Tongue (tissue), 2 donors: ENCODE results near the gene RNH1. TPM values are rescaled to one million over a fixed set of nuclear protein-coding genes. Genes with fewer than 3 reads are reported as not detected.
A peak's percentile ranks its signal among the peaks of the same experiment; 100 is the strongest.

Experiments
- DNase-seq: peaks from one replicate; pipeline ENCODE4 v3.0.0-alpha.2; 2015
- total RNA-seq: library from RNA; depleted of rRNA; stranded (reverse); fragments of >200 nt; gene quantifications from one replicate; pipeline ENCODE4 v1.2.3, GENCODE V29; 2014

RNH1 gene
- total RNA-seq: 155 TPM

DNA sequence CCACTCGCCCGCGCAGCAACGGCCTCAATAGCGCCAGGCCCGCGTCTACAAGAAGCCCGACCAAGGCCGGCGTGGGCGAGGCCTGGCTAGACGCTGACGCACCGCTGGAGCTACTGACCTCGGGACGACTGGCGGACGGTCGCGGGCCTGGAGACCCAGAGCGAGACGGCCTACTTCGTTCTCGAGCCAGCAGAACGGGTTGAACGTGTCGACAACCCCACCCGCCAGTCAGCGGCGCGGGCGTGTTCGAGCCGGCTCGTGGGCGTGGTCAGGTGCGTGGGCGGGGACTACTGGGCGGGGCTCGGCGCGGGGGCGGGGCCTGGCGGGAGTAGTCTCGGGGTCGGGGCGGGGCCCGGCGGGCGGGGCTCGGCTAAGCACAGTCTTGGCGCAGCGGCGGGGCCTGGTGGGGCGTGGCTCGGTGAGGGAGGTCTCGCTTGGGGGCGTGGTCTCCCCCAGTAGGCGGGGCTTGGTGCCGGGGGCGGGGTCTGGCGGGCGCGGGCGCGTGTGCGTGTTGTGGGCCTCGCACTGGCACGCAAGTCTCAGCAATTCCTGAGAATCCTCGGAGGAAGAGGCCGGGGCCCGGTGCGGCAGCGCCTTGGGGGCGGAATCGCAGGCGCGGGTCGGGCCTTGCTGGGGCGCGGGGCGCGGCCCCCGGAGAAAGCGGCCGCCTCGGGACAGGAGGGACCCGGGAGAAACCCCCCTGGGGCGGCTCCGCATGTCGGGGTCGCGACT is at the start of gene RNH1:
Gene RNH1 (minus strand): TSS at position 248 of the 732 bp plus-strand sequence. CDS start 5,080 bp downstream, outside the sequence.
- DNase-seq: peak; percentile 98

DNA sequence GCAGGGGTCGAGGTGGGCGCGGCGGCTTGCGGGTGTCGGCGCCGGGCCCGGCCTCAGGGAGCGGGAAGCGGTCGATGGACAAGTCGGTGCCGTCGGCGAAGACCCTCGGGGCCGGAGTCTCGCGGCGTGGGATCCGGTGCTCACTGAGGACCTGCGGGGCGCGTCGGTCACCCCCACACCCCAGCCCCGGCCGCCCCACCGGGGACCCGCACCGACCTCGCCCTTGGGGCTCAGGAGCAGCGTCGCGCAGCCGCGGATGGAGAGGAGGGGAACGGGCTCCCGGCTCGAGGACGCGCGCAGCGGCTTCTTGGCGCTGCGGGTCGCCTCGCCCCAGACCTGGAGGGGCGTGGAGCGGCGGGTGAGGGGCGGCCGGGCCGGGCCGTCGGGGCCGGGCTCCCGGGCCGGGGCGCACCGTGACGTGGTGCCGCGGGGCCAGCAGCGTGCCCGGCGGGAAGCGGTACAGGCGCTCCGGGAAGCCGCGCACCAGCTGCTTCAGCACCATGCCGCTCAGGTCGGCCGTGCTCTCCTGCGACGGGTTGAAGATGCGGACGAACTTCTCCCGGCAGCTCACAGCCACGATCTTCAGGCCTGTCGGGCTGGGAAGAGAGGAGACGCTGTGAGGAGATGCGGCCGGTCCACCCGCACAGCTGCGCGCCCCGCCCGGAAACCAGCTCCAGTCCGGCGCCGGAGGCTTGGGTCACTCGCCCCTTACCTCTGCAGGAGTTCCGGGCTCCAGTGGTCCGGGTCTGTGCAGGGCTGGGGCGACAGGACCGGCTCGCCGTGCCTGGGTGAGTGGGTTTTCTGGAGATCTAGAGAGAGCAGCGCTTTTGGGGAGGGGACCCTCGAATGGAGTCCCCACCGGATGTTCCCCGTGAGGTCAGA is 49.0 kb upstream of the RNH1 start:
- no peak for DNase-seq

DNA sequence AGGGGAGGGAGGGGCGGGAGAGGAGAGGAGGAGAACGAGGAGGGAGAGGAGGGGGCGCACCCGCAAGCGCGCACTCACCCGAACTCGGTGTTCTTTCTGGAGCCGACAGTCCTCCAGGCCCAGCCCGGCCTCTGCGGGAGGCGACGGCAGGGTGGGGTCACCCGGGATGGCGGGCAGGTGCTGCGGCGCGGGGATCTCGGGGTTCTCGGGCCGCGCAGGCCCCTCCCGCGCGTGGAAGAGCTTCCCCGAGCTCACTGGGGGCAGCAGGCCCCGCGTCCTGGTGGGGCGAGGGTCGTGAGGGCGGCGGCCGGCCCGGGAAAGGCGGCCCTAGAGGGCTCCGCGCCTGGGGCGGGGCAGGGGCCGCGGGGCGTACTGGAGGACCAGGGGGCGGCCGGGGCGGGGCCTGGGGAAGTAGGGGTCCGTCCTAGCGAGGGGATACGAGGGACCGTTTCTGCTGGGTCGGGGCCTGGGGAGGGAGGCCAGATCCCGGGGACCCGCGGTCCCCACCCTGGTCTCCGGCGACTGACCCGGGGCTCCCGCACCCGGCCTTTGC is 48.3 kb upstream of the RNH1 start:
- no peak for DNase-seq

DNA sequence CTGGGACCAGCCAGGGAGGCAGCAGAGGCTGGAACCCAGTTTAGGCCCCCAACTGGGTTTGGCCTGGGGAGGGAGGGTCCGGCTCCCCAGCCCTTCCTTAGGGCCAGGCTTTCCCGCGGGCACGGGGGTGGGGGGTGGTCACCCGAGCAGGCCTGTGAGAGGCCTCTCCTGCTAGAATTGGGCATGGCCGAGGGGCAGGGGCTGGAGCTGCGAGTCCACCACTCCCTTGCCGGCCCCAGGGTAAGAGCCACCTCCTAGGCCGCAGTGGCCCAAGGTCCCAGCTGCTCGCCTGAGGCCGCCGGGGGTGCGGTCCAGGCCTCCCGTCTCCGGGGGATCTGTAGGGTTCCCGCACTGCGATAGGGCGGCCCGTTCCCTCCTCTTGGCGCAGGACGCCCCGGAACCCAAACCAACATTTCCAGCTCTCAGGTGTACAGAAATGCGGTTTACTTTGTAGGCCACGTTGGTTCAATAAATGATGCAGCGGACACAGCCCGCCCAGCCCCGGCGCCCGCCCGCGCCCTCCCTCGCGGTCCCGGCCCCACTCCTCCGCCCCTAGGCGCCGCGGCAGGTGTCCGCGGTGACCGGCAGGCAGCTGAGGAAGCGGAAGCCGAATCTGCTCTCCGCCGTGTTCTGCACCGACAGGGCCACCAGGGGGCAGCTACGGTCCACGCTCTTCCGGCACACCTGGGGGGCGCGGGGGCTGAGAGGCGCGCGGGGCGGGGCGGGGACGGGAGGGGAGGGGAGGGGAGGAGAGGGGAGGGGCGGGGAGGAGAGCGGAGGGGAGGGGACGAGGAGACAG is 47.6 kb upstream of the RNH1 start:
- peak; percentile 81 for DNase-seq

DNA sequence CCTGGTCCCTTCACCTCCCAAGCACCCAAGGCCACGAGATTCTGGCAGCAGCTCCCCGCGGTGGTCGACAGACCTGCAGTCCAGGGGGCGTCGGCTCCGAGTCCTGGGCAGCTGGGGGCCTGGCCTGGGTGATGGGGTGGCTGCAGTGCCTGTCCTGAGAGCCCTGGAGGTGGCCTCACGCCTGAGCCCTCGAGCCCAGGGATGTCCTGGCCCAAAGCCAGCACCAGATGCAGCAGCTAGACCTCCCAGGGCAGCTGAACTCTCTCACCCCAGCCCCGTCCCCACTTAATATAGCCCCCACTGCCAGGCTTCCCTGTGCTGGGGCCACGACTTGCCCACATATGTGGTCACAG is 46.9 kb upstream of the RNH1 start:
- DNase-seq: no peak

DNA sequence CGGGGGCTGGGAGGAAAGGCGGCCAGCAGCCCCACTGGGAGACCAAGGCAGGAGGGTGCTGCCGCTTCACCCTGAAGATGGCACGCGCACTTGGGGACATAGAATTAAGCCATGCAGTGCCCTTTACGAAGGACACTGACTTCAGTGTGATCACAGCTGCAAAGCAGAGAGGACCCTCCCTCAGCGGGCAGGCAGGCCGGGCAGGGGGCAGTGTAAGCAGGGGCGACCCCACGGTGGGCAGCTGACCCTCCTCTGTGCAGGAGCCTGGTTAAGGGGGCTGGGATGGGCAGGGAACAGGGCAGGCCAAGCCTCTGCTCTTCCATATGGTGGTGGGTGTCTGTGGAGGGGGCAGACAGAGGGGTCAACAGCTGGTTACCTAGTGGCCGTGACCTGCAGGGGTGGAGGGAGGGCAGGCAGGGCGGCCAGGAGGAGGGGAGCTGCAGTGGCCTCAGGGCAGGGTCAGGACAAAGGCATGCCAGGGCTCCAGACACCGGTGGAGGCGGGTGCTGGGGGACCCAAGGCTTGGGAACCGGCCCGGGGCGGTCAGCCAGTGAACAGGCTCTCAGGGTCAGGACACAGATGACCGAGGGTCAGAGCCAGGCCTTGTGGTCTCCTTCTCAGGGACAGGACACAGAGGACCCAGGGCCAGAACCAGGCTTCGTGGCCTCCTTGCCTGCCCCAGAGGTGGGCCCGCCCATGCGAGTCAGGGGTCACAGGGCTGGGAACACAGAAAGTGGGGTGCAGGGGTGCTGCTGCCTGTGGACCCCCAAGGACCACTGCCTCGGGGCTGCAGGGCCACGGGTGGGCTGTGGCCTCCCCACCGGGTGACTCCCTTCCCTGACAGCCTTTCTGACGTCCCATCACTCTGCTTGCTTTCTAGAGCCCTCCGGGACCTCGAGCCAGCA is 46.3 kb upstream of the RNH1 start:
- no peak for DNase-seq

DNA sequence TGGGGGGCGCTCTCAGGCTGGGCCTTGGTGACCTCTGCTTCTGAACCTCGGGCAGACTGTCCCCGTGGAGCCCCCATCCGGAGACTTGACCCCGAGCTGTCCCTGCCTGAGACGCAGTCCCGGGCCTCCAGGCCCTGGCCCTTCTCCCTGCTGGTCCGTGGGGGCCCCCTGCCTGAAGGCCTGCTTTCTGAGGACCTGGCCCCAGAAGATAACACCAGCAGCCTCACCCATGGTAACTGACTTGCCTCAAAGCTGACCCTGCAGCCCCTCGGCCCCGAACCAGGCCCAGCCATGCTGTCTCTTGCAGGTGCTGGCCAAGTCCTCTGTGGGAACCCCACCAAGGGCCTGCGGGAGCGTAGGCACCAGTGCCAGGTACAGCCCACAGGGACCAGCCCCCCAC is 44.6 kb upstream of the RNH1 start:
- no peak for DNase-seq

DNA sequence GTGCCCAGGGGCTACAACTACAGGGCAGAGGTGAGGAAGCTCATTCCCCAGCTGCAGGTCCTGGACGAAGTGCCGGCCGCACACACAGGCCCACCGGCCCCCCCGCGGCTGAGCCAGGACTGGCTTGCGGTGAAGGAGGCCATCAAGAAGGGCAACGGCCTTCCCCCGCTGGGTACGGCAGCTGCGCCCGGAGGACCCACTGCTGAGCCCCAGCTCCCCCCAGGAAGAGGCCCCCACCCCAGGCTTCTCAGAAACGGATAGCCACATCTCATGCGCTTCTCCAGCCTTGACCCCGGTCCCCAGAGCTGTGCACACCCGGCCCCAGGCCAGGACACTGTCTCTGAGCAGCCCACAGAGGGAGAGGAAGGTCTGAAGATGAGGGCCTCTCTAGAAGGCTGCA is 44.1 kb upstream of the RNH1 start:
- DNase-seq: no peak

DNA sequence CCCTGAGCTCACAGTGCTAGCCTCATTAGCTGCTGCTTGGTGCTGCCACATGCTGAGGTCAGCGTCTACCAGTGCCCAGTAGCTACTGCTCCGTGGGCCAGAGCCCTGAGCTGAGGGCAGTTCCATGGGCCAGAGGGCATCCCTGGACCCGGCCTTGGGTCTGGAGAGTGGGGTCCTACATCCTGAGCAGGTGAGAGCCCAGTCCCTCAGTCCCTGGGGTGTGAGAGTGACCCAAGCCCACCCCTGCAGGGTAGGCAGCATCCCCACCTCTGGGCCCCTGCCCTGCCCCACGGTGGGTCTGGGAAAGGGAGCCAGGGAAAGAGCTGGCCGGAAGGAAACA is 43.7 kb upstream of the RNH1 start:
- no peak for DNase-seq

DNA sequence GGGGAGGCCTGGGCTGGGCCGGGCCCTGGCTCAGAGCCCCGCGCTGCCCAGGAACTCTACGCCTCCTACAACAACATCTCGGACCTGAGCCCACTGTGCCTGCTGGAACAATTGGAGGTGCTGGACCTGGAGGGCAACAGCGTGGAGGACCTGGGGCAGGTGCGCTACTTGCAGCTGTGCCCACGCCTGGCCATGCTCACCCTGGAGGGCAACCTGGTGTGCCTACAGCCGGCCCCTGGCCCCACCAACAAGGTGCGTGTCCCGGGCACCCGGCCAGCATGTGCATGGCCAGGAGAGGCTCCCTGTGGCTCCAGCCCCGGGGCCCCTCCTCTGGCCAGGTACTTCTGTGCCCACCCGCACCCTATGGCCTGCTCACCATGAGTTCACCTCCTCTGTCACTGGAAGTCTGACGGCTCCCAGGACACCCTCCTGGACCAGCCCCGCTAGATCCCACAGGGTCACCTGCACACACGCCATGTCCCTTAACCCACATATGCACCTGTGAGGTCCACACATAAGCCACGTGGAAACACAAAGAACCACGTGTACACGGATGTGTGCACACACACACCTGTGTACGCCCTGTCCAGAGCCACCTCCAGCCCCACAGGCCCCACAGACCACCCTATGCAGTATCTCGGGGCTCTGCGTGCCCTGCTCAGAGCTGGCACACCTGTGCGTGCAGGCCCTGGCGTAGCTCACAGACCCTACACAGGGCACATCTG is 43.1 kb upstream of the RNH1 start:
- no peak for DNase-seq

DNA sequence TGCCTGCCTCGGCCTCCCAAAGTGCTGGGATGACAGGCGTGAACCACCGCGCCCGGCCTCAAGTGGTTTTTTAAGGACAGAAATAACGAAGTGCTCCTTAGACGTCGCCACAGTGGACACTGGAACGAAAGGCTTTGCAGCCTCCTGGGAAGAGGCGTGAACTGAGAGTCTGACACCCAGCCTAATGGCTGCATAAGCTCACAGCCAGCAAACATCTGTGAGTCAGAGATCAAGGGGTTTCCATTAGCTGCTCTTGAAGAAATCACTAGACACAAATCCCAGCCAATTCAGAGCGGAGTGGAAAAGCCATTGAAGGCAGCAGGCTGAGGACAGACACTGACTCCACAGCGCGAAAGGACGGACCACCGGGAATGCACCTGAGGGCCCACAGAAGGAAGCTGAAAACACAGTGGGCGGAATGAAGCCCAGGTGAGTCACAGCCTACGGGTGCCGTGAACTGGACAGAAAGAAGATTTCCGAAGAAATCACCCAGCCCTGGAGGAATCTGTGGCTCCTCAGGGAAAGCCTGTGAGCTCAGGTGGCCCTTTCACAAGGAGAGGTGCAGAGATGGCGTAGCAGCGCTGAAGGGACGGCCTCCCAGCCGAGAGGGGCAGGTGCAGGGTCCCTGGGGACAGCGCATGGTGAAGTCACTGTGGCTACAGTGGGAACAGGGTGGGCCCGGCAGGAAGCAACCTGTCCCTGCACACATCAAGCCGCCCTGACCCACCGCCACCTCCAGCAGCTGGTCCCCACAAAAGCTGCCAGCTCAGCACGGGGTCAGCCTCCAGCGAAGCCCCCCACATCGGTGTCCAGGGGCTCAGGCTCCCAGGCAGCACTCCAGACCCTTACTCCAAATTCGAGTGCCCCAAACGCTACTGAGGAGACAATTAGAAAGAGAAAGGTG is 41.9 kb upstream of the RNH1 start:
- DNase-seq: no peak

DNA sequence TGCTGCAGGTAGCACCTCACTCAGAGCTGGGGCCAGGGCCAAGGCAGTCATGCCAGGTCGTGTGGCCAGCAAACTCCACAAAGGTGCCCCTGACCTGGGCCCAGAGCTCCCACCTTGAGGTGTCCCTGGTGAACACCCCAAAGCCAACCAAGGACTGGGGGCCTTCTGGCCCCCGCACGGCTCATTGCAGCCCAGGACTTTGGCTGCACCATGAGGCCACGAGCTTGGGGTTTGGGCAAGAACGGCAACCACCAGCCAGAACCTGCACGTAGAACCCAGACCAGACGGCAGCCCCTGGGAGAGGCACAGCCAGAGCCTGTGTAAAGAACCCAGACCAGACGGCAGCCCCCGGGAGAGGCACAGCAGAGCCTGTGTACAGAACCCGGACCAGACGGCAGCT is 38.1 kb upstream of the RNH1 start:
- DNase-seq: no peak

DNA sequence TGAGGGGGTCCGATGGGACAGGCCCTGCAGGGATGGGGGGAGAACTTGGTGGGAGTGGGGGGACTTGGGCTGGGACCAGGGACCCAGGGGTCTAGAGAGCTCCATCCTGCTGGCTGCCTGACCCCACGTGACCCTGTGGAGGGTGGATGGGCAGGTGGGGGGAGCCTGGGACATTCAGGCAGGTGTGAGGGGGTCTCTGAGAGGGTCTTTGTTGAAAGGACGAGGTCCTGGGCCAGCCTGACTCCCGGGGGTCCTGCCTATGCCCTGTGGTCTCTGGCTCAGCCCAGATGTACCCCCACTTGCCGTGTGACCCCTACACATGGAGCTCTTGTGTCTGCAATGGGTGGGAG is 37.8 kb upstream of the RNH1 start:
- no peak for DNase-seq

DNA sequence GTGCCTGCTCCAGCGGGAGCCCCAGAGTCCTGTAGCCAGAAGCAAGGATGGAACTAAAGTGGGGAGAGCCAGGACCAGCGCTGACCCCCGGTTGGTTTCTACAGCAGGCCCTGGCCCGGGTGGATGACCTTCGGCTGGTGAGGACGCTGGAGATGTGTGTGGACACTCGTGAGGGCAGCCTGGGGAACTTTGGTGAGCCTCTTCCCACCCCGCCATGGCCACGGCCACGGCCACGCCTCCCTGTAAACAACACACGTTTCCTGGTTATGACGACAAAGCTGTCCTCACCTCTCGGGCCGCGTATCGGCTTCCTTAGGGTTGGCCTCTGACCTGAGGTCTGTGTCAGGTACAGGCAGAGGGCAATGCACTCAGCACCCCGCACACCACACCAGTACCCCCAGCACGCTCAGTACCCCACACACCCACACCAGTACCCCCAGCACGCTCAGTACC is 34.4 kb upstream of the RNH1 start:
- no peak for DNase-seq

DNA sequence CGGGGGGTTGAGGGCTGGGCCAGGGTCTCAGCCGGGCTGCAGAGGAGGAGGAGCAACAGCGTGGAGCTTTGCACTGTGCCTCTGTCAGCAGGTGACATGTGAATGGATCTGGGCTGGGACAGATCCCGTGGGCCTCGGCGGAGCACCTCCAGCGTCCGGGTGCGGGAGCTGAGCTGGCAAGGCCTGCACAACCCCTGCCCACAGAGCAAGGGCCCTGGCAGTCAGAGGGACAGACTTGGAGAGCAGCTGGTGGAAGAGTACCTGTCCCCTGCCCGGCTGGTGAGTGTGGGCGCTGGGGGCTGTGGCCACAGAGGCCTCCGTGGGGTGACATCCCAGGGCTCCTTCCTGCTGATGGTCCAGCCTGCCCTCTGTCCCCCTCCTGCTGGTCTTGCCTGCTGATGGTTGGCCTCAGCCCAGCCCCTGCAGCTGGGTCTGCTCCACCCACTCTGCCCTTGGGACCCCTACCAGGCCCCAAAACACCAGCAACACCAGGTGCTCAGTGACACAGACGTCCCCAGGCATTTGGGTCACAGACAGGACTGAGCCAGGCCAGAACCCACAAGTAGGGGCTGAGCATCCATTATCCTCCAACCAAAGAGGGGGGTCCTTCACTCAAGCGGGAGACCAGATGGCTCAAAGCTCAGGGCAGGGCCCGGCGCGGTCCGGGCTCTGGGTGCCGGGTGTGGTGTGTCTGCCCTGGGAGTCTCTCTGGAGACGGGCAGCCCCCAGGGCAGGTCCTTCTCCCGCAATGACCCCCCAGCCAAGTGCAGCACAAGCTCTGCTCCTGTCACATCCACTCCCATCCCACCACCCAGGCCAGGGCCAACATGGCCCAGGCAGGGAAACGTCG is 33.8 kb upstream of the RNH1 start:
- DNase-seq: no peak

DNA sequence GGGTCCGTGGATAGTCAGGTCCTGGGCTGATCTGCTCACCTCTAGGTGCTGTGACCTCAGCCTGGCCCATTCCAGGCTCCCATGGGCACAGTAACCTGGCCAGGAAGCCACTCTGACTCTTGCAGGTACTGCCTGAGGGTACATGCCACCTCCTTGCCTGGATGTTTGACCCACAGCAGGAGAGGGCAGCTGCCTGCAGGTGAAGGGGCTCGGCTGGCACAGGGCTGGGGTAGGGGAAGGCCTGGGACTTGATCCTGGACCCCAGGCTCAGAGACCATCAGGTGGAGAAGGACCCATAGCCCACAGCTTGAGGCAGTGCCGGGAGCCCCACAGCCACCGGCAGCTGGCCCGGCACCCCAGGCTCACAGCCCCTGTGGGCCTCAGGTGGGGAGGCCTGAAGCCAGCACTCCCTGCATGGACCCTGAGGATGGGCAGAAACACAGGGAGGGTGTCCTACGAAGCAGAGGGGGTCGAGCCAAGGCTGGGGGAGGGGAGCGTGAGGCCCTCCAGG is 33.0 kb upstream of the RNH1 start:
- no peak for DNase-seq

DNA sequence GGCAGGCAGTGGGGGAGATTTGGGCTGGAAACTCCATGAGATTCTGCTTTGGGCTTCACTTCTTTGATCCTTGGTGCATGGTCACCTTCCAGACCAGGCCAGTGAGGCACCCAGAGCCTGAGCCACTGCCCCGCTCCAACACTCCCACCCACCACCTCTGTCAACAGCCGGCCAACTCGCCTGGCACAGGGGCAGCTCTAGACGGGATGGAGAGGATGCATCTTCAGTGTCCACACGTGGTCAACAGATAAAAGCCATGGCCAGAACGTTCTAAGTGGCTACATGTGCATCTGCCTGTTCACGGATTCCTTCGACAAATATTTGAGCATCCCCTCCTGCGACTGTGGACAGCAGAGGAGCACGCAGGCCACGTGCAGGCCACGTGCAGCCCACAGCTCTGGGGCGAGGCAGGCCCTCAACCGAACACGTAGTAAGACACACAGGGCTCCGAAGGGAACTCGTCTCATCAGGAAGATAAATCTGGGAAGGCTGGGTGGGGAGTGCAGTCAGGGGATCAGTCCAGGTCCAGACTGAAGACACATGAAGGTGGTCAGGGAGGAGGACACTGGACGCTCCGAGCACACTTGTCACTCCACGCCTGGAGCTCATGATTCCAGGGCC is 31.5 kb upstream of the RNH1 start:
- no peak for DNase-seq
